ENCODE data around the gene RNASE11.
"Not testable (repeated sequence)": the region's sequence is repeated elsewhere in the genome, so short reads cannot be mapped to it uniquely, and the experiment has no call there.

Gene RNASE11

DNA sequence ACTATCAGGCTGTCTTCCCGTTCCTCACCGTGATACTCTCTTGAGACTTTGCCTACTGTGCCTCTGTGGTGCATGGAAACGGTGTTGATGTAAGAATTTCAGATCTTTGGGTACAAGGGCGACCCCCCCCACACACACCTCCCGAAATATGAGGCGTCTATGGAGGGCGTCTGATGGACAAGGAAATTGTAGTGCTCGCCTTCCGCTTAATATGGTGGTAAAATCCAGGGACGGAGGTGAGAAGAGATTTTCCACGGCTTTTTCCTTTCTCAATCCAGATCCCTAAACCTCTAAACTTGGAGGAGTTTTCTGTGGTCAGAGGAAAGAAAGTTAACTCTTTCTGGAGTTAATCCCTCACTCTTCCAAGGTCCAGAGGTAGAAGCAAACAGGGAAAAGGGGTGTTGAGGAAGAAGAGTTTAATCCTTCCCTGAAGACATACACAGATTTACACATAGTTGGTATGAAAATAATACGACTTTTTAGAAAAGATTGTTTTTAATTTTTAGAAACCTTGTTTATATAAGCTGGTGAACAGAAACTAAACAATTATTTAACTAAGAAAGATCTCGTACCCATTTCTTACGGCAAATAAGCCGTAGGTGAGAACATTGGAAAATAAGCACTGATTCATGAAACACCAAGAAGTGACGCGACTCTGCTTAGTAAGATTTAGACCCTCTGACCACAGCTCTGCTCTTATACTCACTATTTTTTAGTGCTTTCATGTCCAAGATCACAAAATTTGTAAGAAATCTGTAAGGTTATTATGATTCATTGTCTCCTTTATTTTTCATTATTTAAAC is 26.4 kb upstream of the RNASE11 start:
- DNase-seq (ENCODE audit: low spot score): no peak

GRCh38 chr14:20613094-20614037 is 25.6 kb upstream of the RNASE11 start:
- DNase-seq (ENCODE audit: low spot score): peak; percentile 96

DNA sequence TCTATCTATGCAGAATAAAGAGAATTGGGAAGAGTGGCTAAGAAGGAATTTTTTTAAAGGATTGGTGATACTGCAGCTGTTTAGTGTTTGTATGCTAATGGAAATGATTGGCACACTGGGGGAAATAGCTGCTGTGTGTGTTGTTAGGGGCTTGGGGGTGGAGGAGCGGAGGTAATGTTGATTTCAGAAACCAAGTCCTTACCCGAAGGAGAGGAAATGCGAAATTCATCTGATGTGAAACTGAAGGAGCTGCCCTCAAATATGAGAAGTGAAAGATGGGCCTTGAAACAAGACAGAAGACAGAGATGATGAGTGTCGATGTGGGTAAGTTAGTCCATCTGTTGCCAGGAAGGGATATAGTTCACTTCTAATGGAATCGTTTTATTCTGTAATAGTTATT is 24.6 kb upstream of the RNASE11 start:
- DNase-seq (ENCODE audit: low spot score): no peak

DNA sequence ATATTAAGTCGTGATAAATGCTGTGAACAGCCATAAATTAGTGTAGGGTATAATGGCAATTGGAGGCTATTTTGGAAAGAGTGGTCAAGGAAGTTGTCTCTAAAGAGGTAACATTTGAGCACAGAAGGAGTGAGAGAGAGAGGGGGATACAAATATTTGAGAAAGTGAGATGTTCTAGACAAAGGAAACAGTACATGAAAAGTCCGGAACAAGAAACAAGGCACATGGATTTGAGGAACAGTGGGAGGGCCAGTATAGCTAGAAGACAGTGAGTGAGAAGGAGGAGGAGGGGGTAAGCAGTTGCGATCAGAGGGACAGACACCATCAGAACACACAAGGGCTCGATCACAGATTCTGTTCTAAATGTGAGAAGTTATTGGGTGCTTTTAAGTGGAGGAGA is 23.5 kb upstream of the RNASE11 start:
- DNase-seq (ENCODE audit: low spot score): no peak

DNA sequence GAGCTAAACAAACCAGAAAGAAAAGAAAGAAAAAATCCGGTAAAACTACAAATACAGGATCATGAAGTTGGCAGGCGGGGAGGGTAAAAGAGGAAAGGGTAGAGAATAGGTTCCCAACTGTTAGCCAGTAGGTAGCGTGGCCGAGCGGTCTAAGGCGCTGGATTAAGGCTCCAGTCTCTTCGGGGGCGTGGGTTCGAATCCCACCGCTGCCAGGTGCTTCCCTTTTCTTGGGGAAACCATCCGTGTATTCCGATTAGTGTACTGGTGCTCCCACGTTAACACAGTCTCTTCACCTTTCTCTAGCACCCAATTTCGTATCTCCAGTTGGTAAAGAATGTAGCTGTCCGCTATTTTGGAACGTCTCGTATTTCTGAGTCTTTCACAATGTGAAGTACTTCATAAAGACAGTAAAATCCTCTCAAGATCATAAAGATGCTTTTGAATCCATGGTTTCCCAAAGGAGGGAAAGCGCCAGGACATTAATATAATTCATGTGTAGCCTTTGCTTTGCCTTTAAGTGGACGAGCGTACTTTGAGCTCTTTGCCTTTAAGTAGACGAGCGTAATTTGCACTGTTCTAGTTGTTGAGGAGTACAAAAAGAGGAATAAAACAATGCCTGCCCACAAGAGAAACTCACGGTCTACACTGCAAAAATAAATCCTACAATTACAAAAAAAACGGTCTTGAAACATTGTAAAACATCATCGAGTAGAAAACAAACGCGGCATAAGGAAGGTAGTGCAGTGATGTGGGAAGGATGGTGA is 22.4 kb upstream of the RNASE11 start:
- peak; percentile 74 for DNase-seq (ENCODE audit: low spot score)

GRCh38 chr14:20609215-20610001 is 21.6 kb upstream of the RNASE11 start:
- DNase-seq (ENCODE audit: low spot score): peak; percentile 92

DNA sequence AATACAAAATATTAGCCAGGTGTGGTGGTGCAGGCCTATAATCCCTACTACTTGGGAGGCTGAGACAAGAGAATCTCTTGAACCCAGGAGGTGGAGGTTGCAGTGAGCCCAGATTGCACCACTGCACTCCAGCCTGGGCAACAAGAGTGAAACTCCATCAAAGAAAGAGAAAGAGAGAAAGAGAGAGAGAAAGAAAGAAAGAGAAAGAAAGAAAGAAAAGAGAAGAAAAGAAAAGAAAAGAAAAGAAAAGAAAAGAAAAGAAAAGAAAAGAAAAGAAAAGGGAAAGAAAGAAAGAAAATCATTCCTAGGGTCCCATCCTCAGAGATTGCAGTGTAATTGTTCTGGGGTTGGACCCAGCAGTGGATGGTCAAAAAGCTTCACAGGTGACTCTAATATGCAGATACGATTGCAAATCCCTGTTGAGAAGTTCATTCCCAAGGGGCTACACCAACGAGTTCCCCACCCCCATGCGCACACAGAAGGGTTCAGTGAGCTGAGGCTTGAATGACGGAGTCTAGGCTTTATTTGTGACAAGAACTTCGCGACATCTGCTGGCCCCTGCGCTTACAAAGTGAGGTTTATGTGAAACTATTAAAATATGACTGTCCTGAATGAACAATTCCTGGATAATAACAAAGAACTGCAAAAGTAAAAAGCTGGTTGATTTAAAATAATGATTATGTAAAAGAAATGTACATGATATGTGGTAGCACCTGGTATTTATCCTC is 20.7 kb upstream of the RNASE11 start:
- DNase-seq (ENCODE audit: low spot score): no peak

DNA sequence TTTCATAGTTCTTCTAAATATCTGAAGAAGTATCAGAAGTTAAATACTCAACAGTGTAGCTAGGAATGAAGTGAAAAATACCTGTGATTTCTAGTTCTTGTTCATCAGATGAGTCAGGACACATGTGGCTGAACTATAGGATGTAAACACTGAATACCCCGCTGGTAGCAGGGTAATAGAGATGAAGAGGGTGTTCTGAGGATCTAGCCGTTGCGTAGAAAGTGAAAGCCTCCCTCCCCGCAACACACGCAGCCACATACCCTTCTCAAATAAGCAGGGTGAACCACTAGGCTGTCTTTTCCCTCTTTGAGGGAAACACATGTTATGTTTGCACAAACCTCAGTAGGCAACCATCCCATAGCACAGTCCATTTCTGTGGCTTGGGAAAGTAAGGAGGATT is 19.8 kb upstream of the RNASE11 start:
- DNase-seq (ENCODE audit: low spot score): no peak

DNA sequence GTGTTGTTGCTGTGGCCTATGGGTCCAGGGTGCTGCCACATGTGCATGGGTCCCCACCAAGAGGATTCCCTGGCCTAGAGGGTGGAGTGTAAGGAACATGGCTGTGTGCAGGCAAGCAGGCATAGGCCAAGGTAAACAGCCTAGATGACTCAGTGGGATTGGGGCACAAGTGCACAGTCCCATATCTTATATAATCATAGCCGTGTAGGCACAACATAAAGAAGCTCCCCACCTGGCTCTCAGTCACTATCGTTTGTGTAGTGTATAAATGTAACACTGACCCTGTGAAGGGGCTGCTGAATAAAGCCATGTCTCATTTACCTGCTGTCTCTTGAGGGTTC is 19.1 kb upstream of the RNASE11 start:
- DNase-seq (ENCODE audit: low spot score): no peak

- DNase-seq (ENCODE audit: low spot score): peak; percentile 55
Measured at GRCh38 chr14:20606190-20606901, 18.5 kb upstream of the RNASE11 start.

GRCh38 chr14:20603813-20604690 is 16.3 kb upstream of the RNASE11 start:
- DNase-seq (ENCODE audit: low spot score): no peak

DNA sequence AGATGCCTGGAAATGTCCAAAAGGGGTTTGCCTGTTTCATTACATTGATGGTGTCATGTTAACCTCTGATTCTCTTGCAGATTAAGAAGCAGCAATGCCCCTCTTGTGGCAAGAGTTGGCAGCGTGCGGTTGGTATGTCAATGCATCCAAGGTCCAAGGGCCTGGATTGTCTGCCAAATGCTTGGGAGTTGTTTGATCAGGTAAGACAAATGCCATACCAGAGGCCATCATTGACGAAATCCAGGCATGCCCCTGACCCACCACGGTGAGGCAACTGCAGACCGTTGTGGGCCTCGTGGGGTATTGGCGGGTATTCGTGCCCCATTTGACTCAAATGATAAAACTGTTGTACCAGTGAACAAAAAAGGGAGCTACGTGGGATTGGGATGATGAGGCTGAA is 14.8 kb upstream of the RNASE11 start:
- no peak for DNase-seq (ENCODE audit: low spot score)

- DNase-seq (ENCODE audit: low spot score): no peak
Measured at GRCh38 chr14:20601522-20601921, 13.7 kb upstream of the RNASE11 start.

DNA sequence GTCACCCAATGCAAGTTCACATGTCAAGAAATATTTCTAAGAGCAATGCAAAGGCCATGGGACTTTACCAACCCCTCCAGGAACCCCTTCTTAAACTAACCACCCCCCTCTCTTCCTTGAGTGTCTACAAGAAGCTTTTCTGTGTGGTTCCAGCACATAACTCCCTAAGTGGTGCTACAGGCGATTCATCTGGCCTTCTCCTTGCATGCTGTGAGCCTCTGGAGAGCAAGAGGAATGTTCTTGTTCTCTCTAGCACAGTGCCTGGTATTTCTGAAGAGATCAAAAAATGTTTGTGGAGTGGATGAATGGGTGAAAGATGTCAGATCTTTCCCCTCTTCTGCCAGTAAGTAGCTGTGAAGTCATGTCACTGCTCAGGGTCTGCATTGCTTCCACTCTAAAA is 9.3 kb upstream of the RNASE11 start:
- DNase-seq (ENCODE audit: low spot score): no peak

GRCh38 chr14:20595726-20596125 is 7.9 kb upstream of the RNASE11 start:
- DNase-seq (ENCODE audit: low spot score): not testable (repeated sequence)

GRCh38 chr14:20592574-20592973 is 4.8 kb upstream of the RNASE11 start:
- DNase-seq (ENCODE audit: low spot score): no peak

GRCh38 chr14:20591235-20591634 is 3.4 kb upstream of the RNASE11 start, which contains the start of gene RNASE12:
RNASE12 (minus strand) TSS chr14:20591376; CDS start chr14:20590723, 653 bp downstream.
- no peak for DNase-seq (ENCODE audit: low spot score)

DNA sequence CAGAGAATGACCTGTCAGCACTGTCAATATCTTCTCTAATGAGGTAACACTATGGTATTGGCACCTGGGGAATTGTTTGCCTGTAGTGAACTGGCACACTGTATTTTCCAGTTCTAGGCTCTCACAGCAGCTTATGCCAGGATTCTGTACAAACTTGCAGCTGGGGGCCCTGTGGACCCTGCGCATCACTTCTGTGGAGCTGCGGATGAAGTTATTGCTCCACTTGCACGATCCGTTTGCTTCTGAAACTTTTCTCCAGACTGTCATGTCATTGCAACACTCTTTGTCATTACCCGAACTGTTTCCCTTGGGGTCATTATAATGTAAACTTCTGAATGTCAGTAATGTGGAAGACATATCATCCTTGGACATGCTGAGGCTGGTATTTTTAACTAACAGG is 3.9 kb downstream of the RNASE11 start:
- no peak for DNase-seq (ENCODE audit: low spot score)

DNA sequence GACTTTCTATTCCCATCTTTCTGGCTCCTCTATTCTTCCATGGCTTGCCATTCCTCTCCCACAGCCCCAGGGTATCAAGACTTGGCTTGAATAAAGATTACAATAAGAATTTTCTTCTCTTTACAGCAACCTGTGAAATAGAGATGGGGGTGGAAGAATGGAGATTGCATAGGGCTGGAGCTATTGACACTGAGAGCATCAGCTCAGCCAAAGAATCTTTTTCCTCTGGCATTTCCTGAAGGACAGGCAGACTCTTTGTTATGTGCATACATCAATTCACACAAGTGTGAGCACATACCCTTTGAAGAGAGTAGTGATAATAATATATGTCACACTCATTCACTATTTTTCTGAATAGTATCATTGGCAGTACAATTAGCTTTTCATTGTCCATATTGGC is 4.7 kb downstream of the RNASE11 start:
- DNase-seq (ENCODE audit: low spot score): no peak

Data from kidney capillary endothelial cell (primary cell).